Measurements from ENCODE around the gene PARD3B.

Gene PARD3B

GRCh38 chr2:204860274-204860673, 315.0 kb downstream of the PARD3B start:
- no peak for DNase-seq

GRCh38 chr2:204862809-204863208, 317.5 kb downstream of the PARD3B start:
- no peak for DNase-seq

- no peak for DNase-seq
These were observed 318.1 kb downstream of the PARD3B start for GRCh38 chr2:204863336-204863735.

GRCh38 chr2:204869132-204869823, 324.0 kb downstream of the PARD3B start:
- no peak for DNase-seq

GRCh38 chr2:204870053-204870452, 324.8 kb downstream of the PARD3B start:
- DNase-seq = no peak

GRCh38 chr2:204871231-204871953, 326.1 kb downstream of the PARD3B start:
- DNase-seq = no peak

GRCh38 chr2:204876311-204876710, 331.0 kb downstream of the PARD3B start:
- no peak for DNase-seq

- DNase-seq = no peak
These were observed 332.4 kb downstream of the PARD3B start for GRCh38 chr2:204877691-204878090.

- DNase-seq = no peak
These were observed 335.7 kb downstream of the PARD3B start for GRCh38 chr2:204880928-204881327.

GRCh38 chr2:204881655-204882054, 336.4 kb downstream of the PARD3B start:
- DNase-seq = no peak

GRCh38 chr2:204885747-204886146, 340.5 kb downstream of the PARD3B start:
- DNase-seq = no peak

GRCh38 chr2:204886713-204887112, 341.4 kb downstream of the PARD3B start:
- no peak for DNase-seq

GRCh38 chr2:204888222-204888621, 342.9 kb downstream of the PARD3B start:
- no peak for DNase-seq

GRCh38 chr2:204890680-204891079, 345.4 kb downstream of the PARD3B start:
- no peak for DNase-seq

- no peak for DNase-seq
These were observed 346.5 kb downstream of the PARD3B start for GRCh38 chr2:204891739-204892138.

GRCh38 chr2:204892506-204893255, 347.4 kb downstream of the PARD3B start:
- DNase-seq = no peak

- no peak for DNase-seq
These were observed 350.9 kb downstream of the PARD3B start for GRCh38 chr2:204896146-204896545.

- DNase-seq = no peak
These were observed 352.3 kb downstream of the PARD3B start for GRCh38 chr2:204897561-204897960.

- no peak for DNase-seq
These were observed 353.8 kb downstream of the PARD3B start for GRCh38 chr2:204898928-204899640.

- no peak for DNase-seq
These were observed 354.7 kb downstream of the PARD3B start for GRCh38 chr2:204899983-204900382.

- DNase-seq = no peak
These were observed 355.2 kb downstream of the PARD3B start for GRCh38 chr2:204900487-204900886.

- DNase-seq = no peak
These were observed 355.6 kb downstream of the PARD3B start for GRCh38 chr2:204900910-204901309.

GRCh38 chr2:204901591-204901990, 356.3 kb downstream of the PARD3B start:
- no peak for DNase-seq

Data from NCI-H2107 (cell line).